Caco-2 (cell line): Measurements from ENCODE around the gene CORO2A. TPM values are rescaled to one million over a fixed set of nuclear protein-coding genes. Genes with fewer than 3 reads are reported as not detected.

Source experiments
- BruUV-seq: library from RNA; stranded (reverse); fragments of 400-500 nt; replicated peaks from 2 replicates; lab custom pipeline; 2021; lab: Mats Ljungman, UMichigan
- CTCF ChIA-PET: fragments of 300-600 bp; sonication (Branson Sonifier 250); formaldehyde crosslinking; loops from one replicate; lab custom pipeline; 2022; ENCODE audit warnings: antibody characterized with exemption; lab: Charles Lee
- POLR2A ChIA-PET: fragments of 300-600 bp; sonication (Branson Sonifier 250); formaldehyde crosslinking; loops from one replicate; lab custom pipeline; 2022; ENCODE audit warnings: antibody characterized with exemption; lab: Charles Lee
- DNase-seq, 2 experiments: peaks; one replicate each; pipeline versions ENCODE4 v3.0.0 to v3.0.0-alpha.2; 2020 to 2022
- H3K27me3 ChIP-seq: replicated peaks from 2 replicates; pipeline ENCODE4 v1.6.0; 2011; ENCODE audit warnings: low read length; ENCODE audit not compliant: control insufficient read depth, insufficient read depth
- H3K36me3 ChIP-seq: 2 replicates; pipeline ENCODE4 v1.5.1; 2011; ENCODE audit warnings: low read length; ENCODE audit not compliant: control insufficient read depth, insufficient read depth
- H3K4me1 ChIP-seq: fragments of 250-450 bp; sonication (Bioruptor Pico); 2 replicates; pipeline ENCODE4 v1.5.1; 2020; ENCODE audit warnings: mild to moderate bottlenecking
- H3K4me3 ChIP-seq: 2 replicates; pipeline ENCODE4 v1.5.1; 2011; ENCODE audit warnings: low read depth, mild to moderate bottlenecking, control low read depth, low read length
- H3K9me3 ChIP-seq: fragments of 250-450 bp; sonication (Bioruptor Pico); 2 replicates; pipeline ENCODE4 v1.5.1; 2020; ENCODE audit warnings: mild to moderate bottlenecking, moderate library complexity
- H3K27ac Mint-ChIP-seq: one replicate; pipeline ENCODE4 v1.8.0; 2022; ENCODE audit warnings: mixed read lengths; ENCODE audit not compliant: unreplicated experiment
- H3K27me3 Mint-ChIP-seq: one replicate; pipeline ENCODE4 v1.8.0; 2022; ENCODE audit warnings: mixed read lengths; ENCODE audit not compliant: insufficient read depth, unreplicated experiment
- H3K36me3 Mint-ChIP-seq: one replicate; pipeline ENCODE4 v1.8.0; 2022; ENCODE audit warnings: mild to moderate bottlenecking, mixed read lengths; ENCODE audit not compliant: insufficient read depth, unreplicated experiment
- H3K4me1 Mint-ChIP-seq: one replicate; pipeline ENCODE4 v1.8.0; 2022; ENCODE audit warnings: low read depth, mixed read lengths; ENCODE audit not compliant: unreplicated experiment
- H3K4me3 Mint-ChIP-seq: one replicate; pipeline ENCODE4 v1.8.0; 2022; ENCODE audit warnings: mild to moderate bottlenecking, moderate library complexity, mixed read lengths; ENCODE audit not compliant: unreplicated experiment
- H3K9me3 Mint-ChIP-seq: one replicate; pipeline ENCODE4 v1.8.0; 2022; ENCODE audit warnings: mixed read lengths; ENCODE audit not compliant: unreplicated experiment
- intact Hi-C: fragments of 100-400 bp; cut with micrococcal nuclease; formaldehyde crosslinking; loops from one replicate; pipeline ENCODE4 v1.10.0; 2022; ENCODE audit not compliant: unreplicated experiment
- total RNA-seq: library from RNA; stranded (reverse); gene quantifications from 2 replicates; pipeline ENCODE4 v1.2.3, GENCODE V29; 2022
- TF ChIP-seq, protein P1 (sequence below), 2 experiments: fragments of 200-600 bp in 1 of 2; IDR thresholded peaks; 1 replicate in 1 of 2; 2 replicates in 1 of 2; pipeline versions ENCODE4 v1.5.1 to v1.8.0; 2011 to 2022; ENCODE audit warnings: antibody characterized with exemption in 1 of 2, control low read depth in 1 of 2, inconsistent platforms in 1 of 2, low read depth in 1 of 2, low read length in 1 of 2, mild to moderate bottlenecking in 1 of 2, moderate library complexity in 1 of 2; ENCODE audit not compliant: insufficient read depth in 1 of 2, severe bottlenecking in 1 of 2, unreplicated experiment in 1 of 2

The CORO2A gene
- total RNA-seq, 1 experiment from 2014 or later, result 18.9 TPM

- ChIA-PET CTCF (interaction anchor here (0.7 to 1.1 kb wide), 2 partner anchors 56 to 71 kb away, joined by 3 read pairs; partner anchors contain the start of gene CORO2A), POLR2A (no interaction called here)
- Mint-ChIP-seq H3K4me3 (peak overlapping the region; percentile 87), H3K27me3 (no peaks in the 10 kb centered on the region), H3K36me3 (peaks cover 12% of the 10 kb centered on the region), H3K9me3 (no peaks in the 10 kb centered on the region), H3K27ac (peak overlapping the region; percentile 7), H3K4me1 (peaks cover 29% of the 10 kb centered on the region)
- peak; percentile 40 to 57 for DNase-seq
- BruUV-seq, result no TSS peak
- no peak overlapping the region for H3K4me3 ChIP-seq
- no peaks in the 10 kb centered on the region for H3K9me3 ChIP-seq
- H3K27me3 ChIP-seq, result no peaks in the 10 kb centered on the region
- peaks cover 26% of the 10 kb centered on the region for H3K4me1 ChIP-seq
- TF ChIP-seq, protein P1, sequence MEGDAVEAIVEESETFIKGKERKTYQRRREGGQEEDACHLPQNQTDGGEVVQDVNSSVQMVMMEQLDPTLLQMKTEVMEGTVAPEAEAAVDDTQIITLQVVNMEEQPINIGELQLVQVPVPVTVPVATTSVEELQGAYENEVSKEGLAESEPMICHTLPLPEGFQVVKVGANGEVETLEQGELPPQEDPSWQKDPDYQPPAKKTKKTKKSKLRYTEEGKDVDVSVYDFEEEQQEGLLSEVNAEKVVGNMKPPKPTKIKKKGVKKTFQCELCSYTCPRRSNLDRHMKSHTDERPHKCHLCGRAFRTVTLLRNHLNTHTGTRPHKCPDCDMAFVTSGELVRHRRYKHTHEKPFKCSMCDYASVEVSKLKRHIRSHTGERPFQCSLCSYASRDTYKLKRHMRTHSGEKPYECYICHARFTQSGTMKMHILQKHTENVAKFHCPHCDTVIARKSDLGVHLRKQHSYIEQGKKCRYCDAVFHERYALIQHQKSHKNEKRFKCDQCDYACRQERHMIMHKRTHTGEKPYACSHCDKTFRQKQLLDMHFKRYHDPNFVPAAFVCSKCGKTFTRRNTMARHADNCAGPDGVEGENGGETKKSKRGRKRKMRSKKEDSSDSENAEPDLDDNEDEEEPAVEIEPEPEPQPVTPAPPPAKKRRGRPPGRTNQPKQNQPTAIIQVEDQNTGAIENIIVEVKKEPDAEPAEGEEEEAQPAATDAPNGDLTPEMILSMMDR (IDR thresholded peaks at IDR 0.05; ENCODE audit: insufficient read depth in 1 of 2, low read depth in 1 of 2, low read length in 1 of 2, severe bottlenecking in 1 of 2, unreplicated experiment in 1 of 2), result no peak
- H3K36me3 ChIP-seq, result no peaks in the 10 kb centered on the region; the same call in 1 of the 2 replicates
- intact Hi-C loops, result no loop called here
These were observed 72.0 kb downstream of the CORO2A start for GRCh38 chr9:98120476-98120875.

DNA sequence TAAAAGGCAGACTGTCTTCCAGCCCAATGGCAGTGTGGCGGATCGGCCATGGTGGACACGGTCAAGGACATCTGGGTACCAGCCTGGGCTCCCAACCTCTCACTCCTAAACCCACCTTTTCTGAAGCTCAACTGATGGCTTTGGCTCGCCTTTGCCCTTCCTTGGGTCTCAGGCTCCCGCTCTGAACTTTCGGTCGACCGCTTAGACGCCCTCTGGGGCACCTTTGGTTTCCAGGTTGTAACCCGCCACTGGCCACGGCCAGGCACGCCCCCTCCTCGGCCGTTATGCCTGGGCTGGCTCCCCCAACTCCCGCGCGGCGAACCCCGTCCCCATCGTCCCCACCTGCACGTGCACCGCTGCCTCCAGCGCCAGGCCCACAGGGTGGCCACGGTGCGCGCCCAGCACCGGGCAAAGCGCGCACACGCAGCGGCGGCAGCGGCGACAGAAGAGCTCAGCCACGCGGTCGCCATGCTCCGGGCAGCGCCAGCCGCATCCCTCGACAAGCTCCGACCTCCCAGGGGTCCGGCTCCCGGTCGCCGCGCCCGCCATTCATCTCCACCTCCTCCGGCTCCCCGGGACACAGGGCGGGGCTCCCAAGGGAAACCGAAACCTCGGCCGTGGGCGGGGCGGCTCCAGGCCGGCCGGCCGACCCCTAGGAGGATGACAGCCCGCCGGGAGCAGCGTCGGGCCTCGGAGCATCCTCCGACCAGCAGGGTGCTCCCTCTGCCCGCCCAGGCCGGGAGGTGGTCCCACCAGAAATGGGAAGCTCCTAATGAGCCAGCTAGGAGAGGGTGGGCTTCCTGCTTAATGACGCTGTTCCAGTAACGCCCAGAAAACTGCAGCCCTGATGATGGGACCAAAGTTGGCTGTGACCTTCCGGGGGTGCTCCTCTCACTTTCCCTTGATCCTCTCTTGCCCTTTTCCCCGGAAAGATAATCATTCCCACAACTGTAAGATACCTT, 73.5 kb downstream of the CORO2A start, which contains the start of gene TRIM14:
Gene TRIM14, minus strand, starts transcription at position 583 of the 962 bp plus-strand sequence. Its CDS starts 34 bp downstream, at position 549.
- no TSS peak for BruUV-seq
- Mint-ChIP-seq H3K36me3 (peaks cover 6% of the 10 kb centered on the region), H3K9me3 (no peaks in the 10 kb centered on the region), H3K4me1 (peaks cover 29% of the 10 kb centered on the region), H3K27me3 (no peaks in the 10 kb centered on the region), H3K4me3 (peak within 1 kb of the TSS; percentile 87), H3K27ac (peak within 1 kb of the TSS; percentile 71)
- Histone ChIP-seq H3K9me3 (no peaks in the 10 kb centered on the region), H3K36me3 (no peaks in the 10 kb centered on the region), H3K4me3 (peak within 1 kb of the TSS; percentile 84), H3K4me1 (peaks cover 26% of the 10 kb centered on the region), H3K27me3 (no peaks in the 10 kb centered on the region)
- TF ChIP-seq, protein P1 (IDR thresholded peaks at IDR 0.05; ENCODE audit: insufficient read depth in 1 of 2, low read depth in 1 of 2, low read length in 1 of 2, severe bottlenecking in 1 of 2, unreplicated experiment in 1 of 2), result peak in 1 of 2 experiments; percentile 55
- DNase-seq, result peak; percentile 84
- ChIA-PET CTCF (interaction anchor here (0.5 to 2.3 kb wide), 14 partner anchors 28 to 361 kb away, joined by 3 to 10 read pairs (median 6); partner anchors contain the start of genes CORO2A, TBC1D2 and TRMO), POLR2A (interaction anchor here (0.8 to 1.9 kb wide), 6 partner anchors 9 to 73 kb away, joined by 3 to 10 read pairs (median 5); partner anchors contain the start of gene CORO2A)
- intact Hi-C loops, result loop anchor here (1.0 to 2.0 kb wide), 6 partner anchors 19 to 144 kb away; no protein-coding TSS in a partner anchor
